Esophagus muscularis mucosa (tissue), 4 donors: Measurements from ENCODE around the gene ZNF414. TPM values are rescaled to one million over a fixed set of nuclear protein-coding genes. Genes with fewer than 3 reads are reported as not detected.

Experiments
- DNase-seq: peaks from one replicate; pipeline ENCODE4 v3.0.0-alpha.2; 2017; ENCODE audit errors: extremely low spot score
- H3K27ac ChIP-seq, 4 donors: fragments of 200-600 bp; sonication (generic); replicated peaks in 1 of 4; 1 replicate in 3 of 4; 2 replicates in 1 of 4; pipeline ENCODE4 v1.5.1; 2016 to 2019; ENCODE audit warnings: mild to moderate bottlenecking in 1 of 4
- H3K27me3 ChIP-seq, 4 donors: fragments of 200-600 bp; sonication (generic); one replicate each; pipeline versions ENCODE4 v1.5.1 to v1.6.0; 2016 to 2019
- H3K36me3 ChIP-seq, 4 donors: fragments of 200-600 bp; sonication (generic); one replicate each; pipeline ENCODE4 v1.5.1; 2016 to 2019
- H3K4me1 ChIP-seq, 4 donors: fragments of 200-600 bp; sonication (generic); one replicate each; pipeline ENCODE4 v1.5.1; 2016 to 2019
- H3K4me3 ChIP-seq, 4 donors: fragments of 200-600 bp; sonication (generic); 1 replicate in 2 of 4; 2 replicates in 2 of 4; pipeline ENCODE4 v1.5.1; 2016 to 2019; ENCODE audit warnings: mild to moderate bottlenecking in 4 of 4, moderate library complexity in 1 of 4
- H3K9me3 ChIP-seq, 4 donors: fragments of 200-600 bp; sonication (generic); 1 replicate in 3 of 4; 2 replicates in 1 of 4; pipeline ENCODE4 v1.5.1; 2016 to 2019
- EP300 ChIP-seq: sonication (generic); formaldehyde crosslinking; IDR thresholded peaks from one replicate; pipeline ENCODE4 v1.6.1; 2017; ENCODE audit warnings: antibody characterized with exemption
- POLR2A ChIP-seq: fragments of 450-650 bp; IDR thresholded peaks from one replicate; pipeline ENCODE4 v1.6.1; 2017; ENCODE audit warnings: antibody characterized with exemption, moderate library complexity, mild to moderate bottlenecking, low read depth
- POLR2AphosphoS5 ChIP-seq, 2 donors: sonication (generic); formaldehyde crosslinking; IDR thresholded peaks; one replicate each; pipeline ENCODE4 v1.6.1; 2017; ENCODE audit warnings: antibody characterized with exemption in 2 of 2
- WGBS: methylation state at CpG from one replicate; pipeline ENCODE4 v1.1.5; 2018; 5-methylcytosine and 5-hydroxymethylcytosine counted together
- intact Hi-C: fragments of 100-400 bp; cut with DNase I; formaldehyde crosslinking; loops from one replicate; pipeline ENCODE4 v1.15.1; 2023
- total RNA-seq, 4 donors: library from RNA; depleted of rRNA; stranded (reverse); fragments of >200 nt; gene quantifications; one replicate each; pipeline versions ENCODE4 v1.1.0 to v1.2.1, GENCODE V29; 2016
- TF ChIP-seq, protein P1 (sequence below), 3 experiments: fragments of 200-600 bp in 2 of 3; fragments of 450-650 bp in 1 of 3; sonication (generic) in 2 of 3; IDR thresholded peaks; one replicate each; pipeline ENCODE4 v1.5.1; 2017 to 2019; ENCODE audit warnings: antibody characterized with exemption in 3 of 3, mild to moderate bottlenecking in 2 of 3, moderate library complexity in 1 of 3

Gene ZNF414
- total RNA-seq, 4 donors from 2014 or later: 11.3 to 24.5 (median 17.1) TPM

DNA sequence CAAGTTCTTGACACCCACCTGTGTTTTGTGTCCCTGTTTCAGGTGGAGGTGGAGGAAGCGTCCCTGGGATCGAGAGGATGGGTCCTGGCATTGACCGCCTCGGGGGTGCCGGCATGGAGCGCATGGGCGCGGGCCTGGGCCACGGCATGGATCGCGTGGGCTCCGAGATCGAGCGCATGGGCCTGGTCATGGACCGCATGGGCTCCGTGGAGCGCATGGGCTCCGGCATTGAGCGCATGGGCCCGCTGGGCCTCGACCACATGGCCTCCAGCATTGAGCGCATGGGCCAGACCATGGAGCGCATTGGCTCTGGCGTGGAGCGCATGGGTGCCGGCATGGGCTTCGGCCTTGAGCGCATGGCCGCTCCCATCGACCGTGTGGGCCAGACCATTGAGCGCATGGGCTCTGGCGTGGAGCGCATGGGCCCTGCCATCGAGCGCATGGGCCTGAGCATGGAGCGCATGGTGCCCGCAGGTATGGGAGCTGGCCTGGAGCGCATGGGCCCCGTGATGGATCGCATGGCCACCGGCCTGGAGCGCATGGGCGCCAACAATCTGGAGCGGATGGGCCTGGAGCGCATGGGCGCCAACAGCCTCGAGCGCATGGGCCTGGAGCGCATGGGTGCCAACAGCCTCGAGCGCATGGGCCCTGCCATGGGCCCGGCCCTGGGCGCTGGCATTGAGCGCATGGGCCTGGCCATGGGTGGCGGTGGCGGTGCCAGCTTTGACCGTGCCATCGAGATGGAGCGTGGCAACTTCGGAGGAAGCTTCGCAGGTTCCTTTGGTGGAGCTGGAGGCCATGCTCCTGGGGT lies 28.2 kb downstream of the ZNF414 start:
- WGBS: 93% methylated on average over 23 of the region's 62 CpGs

DNA sequence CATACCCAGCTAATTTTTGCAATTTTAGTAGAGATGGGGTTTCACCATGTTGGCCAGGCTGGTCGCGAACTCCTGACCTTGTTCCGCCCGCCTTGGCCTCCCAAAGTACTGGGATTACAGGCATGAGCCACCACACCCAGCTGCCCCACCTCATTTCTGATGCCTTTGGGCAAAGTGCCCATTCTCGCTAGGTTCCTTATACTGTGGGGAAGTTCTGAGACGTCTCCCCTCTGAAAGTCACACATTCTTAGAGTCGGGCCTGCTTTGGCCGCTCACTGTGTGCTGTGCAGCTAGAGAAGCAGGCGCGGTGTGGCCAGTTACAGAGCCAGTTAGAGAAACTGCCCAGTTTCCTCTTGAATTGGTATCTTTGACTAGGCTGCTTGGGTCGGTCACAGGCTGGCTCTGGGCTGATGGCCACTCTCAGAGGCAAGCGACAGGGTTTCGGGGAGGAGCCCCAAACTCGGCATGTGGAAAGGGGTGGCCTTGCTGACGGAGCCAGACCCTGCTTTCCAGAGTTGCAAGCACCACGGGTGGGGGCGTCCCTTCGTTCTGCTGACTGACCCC lies 29.6 kb downstream of the ZNF414 start:
- H3K36me3 ChIP-seq: peaks cover 58 to 94% (median 78%) of the 10 kb centered on the region in 4 donors
- WGBS: 74% methylated on average over 9 of the region's 18 CpGs
- no peak for DNase-seq
- H3K4me3 ChIP-seq: no peak overlapping the region
- H3K27me3 ChIP-seq: no peaks in the 10 kb centered on the region
- TF ChIP-seq POLR2A: no peak
- TF ChIP-seq EP300: no peak
- TF ChIP-seq POLR2AphosphoS5 (IDR thresholded peaks at IDR 0.05): no peak
- TF ChIP-seq, protein P1, sequence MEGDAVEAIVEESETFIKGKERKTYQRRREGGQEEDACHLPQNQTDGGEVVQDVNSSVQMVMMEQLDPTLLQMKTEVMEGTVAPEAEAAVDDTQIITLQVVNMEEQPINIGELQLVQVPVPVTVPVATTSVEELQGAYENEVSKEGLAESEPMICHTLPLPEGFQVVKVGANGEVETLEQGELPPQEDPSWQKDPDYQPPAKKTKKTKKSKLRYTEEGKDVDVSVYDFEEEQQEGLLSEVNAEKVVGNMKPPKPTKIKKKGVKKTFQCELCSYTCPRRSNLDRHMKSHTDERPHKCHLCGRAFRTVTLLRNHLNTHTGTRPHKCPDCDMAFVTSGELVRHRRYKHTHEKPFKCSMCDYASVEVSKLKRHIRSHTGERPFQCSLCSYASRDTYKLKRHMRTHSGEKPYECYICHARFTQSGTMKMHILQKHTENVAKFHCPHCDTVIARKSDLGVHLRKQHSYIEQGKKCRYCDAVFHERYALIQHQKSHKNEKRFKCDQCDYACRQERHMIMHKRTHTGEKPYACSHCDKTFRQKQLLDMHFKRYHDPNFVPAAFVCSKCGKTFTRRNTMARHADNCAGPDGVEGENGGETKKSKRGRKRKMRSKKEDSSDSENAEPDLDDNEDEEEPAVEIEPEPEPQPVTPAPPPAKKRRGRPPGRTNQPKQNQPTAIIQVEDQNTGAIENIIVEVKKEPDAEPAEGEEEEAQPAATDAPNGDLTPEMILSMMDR (IDR thresholded peaks at IDR 0.05): no peak
- no peak overlapping the region for H3K27ac ChIP-seq
- H3K4me1 ChIP-seq: peaks cover 33 to 58% (median 41%) of the 10 kb centered on the region in 4 donors
- intact Hi-C loops: no loop called here
- H3K9me3 ChIP-seq: no peaks in the 10 kb centered on the region

More for the DNA sequence above, 28.2 kb downstream of the ZNF414 start:
- intact Hi-C loops: no loop called here
- Histone ChIP-seq H3K36me3 (peaks cover 62 to 99% (median 87%) of the 10 kb centered on the region in 4 donors), H3K4me1 (peaks cover 26 to 46% (median 36%) of the 10 kb centered on the region in 4 donors), H3K27ac (no peak overlapping the region), H3K4me3 (no peak overlapping the region), H3K27me3 (no peaks in the 10 kb centered on the region), H3K9me3 (no peaks in the 10 kb centered on the region)
- TF ChIP-seq POLR2A (no peak), POLR2AphosphoS5 (IDR thresholded peaks at IDR 0.05) (no peak), EP300 (no peak)
- TF ChIP-seq, protein P1 (IDR thresholded peaks at IDR 0.05): no peak
- no peak for DNase-seq

DNA sequence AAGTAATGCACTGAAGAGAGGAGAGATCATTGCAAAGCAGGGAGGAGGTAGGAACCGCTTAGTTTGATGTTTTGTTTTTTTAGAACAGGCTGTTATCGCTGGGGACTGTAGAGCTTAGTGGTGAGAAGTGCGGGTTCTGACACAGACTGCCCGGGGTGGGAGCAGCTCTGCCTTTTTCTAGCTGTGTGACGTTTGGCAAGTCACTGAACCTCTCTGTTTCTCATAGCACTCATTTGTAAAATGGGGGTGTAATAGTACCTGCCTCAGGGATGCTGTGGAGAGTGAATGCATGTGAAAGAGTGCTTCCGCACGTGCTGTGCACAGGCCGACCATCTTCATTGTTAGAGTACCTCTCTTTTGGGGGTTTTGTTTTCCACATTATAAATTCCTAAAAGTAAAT lies 30.8 kb downstream of the ZNF414 start:
- no peaks in the 10 kb centered on the region for H3K9me3 ChIP-seq
- 90% methylated on average over 8 of the region's 8 CpGs for WGBS
- H3K4me1 ChIP-seq: peaks cover 38 to 69% (median 48%) of the 10 kb centered on the region in 4 donors
- H3K4me3 ChIP-seq: no peak overlapping the region
- H3K27ac ChIP-seq: no peak overlapping the region
- DNase-seq: no peak
- no peaks in the 10 kb centered on the region for H3K27me3 ChIP-seq
- peaks cover 45 to 92% (median 74%) of the 10 kb centered on the region in 4 donors for H3K36me3 ChIP-seq
- TF ChIP-seq, protein P1 (IDR thresholded peaks at IDR 0.05): no peak
- TF ChIP-seq POLR2A (no peak), POLR2AphosphoS5 (IDR thresholded peaks at IDR 0.05) (no peak), EP300 (no peak)
- intact Hi-C loops: no loop called here

DNA sequence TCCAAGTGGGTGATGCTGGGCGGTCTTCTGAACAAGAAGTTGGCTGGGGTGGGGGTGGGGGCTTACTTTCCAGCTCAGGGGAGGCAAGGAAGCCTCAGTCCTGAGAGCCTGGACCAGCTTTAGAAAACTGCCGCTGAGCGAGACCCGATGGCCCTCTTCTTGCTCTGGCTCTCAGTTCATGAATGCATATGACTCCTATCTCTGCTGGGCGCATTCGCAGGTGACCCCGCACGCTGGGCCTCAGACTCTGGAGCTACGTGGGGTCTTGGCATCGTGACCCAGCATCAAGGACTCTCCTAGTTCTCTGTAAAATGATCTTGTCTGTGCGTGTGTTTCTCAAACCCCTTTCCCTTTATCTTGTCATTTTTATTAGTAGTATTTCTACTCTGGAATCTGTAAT lies 31.3 kb downstream of the ZNF414 start:
- Histone ChIP-seq H3K4me3 (no peak overlapping the region), H3K27ac (no peak overlapping the region), H3K4me1 (peaks cover 43 to 73% (median 53%) of the 10 kb centered on the region in 4 donors), H3K9me3 (no peaks in the 10 kb centered on the region), H3K27me3 (no peaks in the 10 kb centered on the region), H3K36me3 (peaks cover 41 to 92% (median 72%) of the 10 kb centered on the region in 4 donors)
- intact Hi-C loops: no loop called here
- WGBS: 90% methylated on average over 11 of the region's 11 CpGs
- no peak for DNase-seq
- TF ChIP-seq, protein P1 (IDR thresholded peaks at IDR 0.05): no peak
- no peak for TF ChIP-seq EP300
- TF ChIP-seq POLR2A: no peak
- no peak for TF ChIP-seq POLR2AphosphoS5 (IDR thresholded peaks at IDR 0.05)
